Stimulated activated CD8-positive, alpha-beta memory T cell treated with anti-CD3 and anti-CD28 coated beads, Interleukin-7, amount 100 ng/mL, for 48 hours (primary cell): ENCODE measurements around the gene TMF1.
A peak's percentile ranks its signal among the peaks of the same experiment; 100 is the strongest.

Experiments
- DNase-seq, 2 donors: peaks; one replicate each; pipeline ENCODE4 v3.0.0-alpha.2; 2020; ENCODE audit warnings: low read depth in 1 of 2; ENCODE audit errors: extremely low read depth in 1 of 2

TMF1 gene

GRCh38 chr3:69013253-69014021 is 38.7 kb downstream of the TMF1 start, which contains the start of gene EOGT:
EOGT (minus strand) TSS chr3:69013684; CDS start chr3:69009846, 3,838 bp downstream.
- DNase-seq, result peak; percentile 72 to 78

- peak in 1 of 2 donors; percentile 6 for DNase-seq
Observed at GRCh38 chr3:69012800-69013252, 39.3 kb downstream of the TMF1 start.

- no peak for DNase-seq
Observed at GRCh38 chr3:69012100-69012799, 39.9 kb downstream of the TMF1 start.

GRCh38 chr3:69011096-69011730 is 40.9 kb downstream of the TMF1 start:
- no peak for DNase-seq

- no peak for DNase-seq
Observed at GRCh38 chr3:69009559-69010410, 42.3 kb downstream of the TMF1 start.

GRCh38 chr3:69008980-69009379 is 43.2 kb downstream of the TMF1 start:
- no peak for DNase-seq

- no peak for DNase-seq
Observed at GRCh38 chr3:69005791-69006482, 46.2 kb downstream of the TMF1 start.

- DNase-seq, result no peak
Observed at GRCh38 chr3:69005071-69005790, 46.9 kb downstream of the TMF1 start.

GRCh38 chr3:69004138-69004537 is 48.0 kb downstream of the TMF1 start:
- DNase-seq, result no peak

GRCh38 chr3:68999605-69000004 is 52.5 kb downstream of the TMF1 start:
- DNase-seq, result no peak

GRCh38 chr3:68999158-68999557 is 53.0 kb downstream of the TMF1 start:
- no peak for DNase-seq

GRCh38 chr3:68997887-68998286 is 54.2 kb downstream of the TMF1 start:
- no peak for DNase-seq

GRCh38 chr3:68996356-68996995 is 55.7 kb downstream of the TMF1 start:
- DNase-seq, result no peak

- no peak for DNase-seq
Observed at GRCh38 chr3:68988740-68989139, 63.4 kb downstream of the TMF1 start.

- no peak for DNase-seq
Observed at GRCh38 chr3:68987322-68987721, 64.8 kb downstream of the TMF1 start.

GRCh38 chr3:68986496-68987208 is 65.5 kb downstream of the TMF1 start:
- DNase-seq, result no peak

GRCh38 chr3:68985146-68985790 is 66.9 kb downstream of the TMF1 start:
- no peak for DNase-seq

GRCh38 chr3:68984011-68984530 is 68.1 kb downstream of the TMF1 start:
- DNase-seq, result no peak
